OCI-LY3 (cell line): ENCODE data around the gene MACROD2.

Experiments
- H2AFZ ChIP-seq: fragments of 200-600, 300-600 bp; shearing (Covaris generic); 2 replicates; pipeline ENCODE4 v1.6.0; 2014; ENCODE audit warnings: antibody characterized with exemption, low read depth, low read length
- H3K27ac ChIP-seq: fragments of 200-600, 300-600 bp; sonication (generic); 2 replicates; pipeline ENCODE4 v1.5.1; 2014; ENCODE audit warnings: mild to moderate bottlenecking, low read length, moderate library complexity, mixed read lengths
- H3K27me3 ChIP-seq: fragments of 200-600, 300-600 bp; sonication (generic); 2 replicates; pipeline ENCODE4 v1.6.1; 2014; ENCODE audit warnings: low read depth, low read length, mixed read lengths
- H3K36me3 ChIP-seq: fragments of 200-600, 300-600 bp; sonication (generic); replicated peaks from 2 replicates; pipeline ENCODE3; 2014; ENCODE audit warnings: low read depth, low read length, mixed read lengths
- H3K4me1 ChIP-seq: fragments of 300-600, 200-600 bp; sonication (generic); 2 replicates; pipeline ENCODE4 v1.6.1; 2014; ENCODE audit warnings: low read length, mixed read lengths
- H3K4me2 ChIP-seq: fragments of 200-600, 300-600 bp; sonication (generic); 2 replicates; pipeline ENCODE4 v1.6.1; 2014; ENCODE audit warnings: low read length, mixed read lengths
- H3K4me3 ChIP-seq: fragments of 300-600, 200-600 bp; sonication (generic); 2 replicates; pipeline ENCODE4 v1.5.1; 2014; ENCODE audit warnings: antibody characterized with exemption, mild to moderate bottlenecking, low read length, moderate library complexity
- H3K79me2 ChIP-seq: fragments of 300-600, 200-600 bp; shearing (Covaris generic); 2 replicates; pipeline ENCODE4 v1.6.1; 2014; ENCODE audit warnings: mild to moderate bottlenecking, low read length, mixed read lengths
- H3K9ac ChIP-seq: fragments of 300-600, 200-600 bp; shearing (Covaris generic); 2 replicates; pipeline ENCODE4 v1.6.0; 2014; ENCODE audit warnings: mild to moderate bottlenecking, low read length, moderate library complexity
- H3K9me3 ChIP-seq: fragments of 200-600, 300-600 bp; shearing (Covaris generic); 2 replicates; pipeline ENCODE4 v1.6.1; 2014; ENCODE audit warnings: low read length, mixed read lengths; ENCODE audit not compliant: insufficient read depth
- H4K20me1 ChIP-seq: fragments of 200-600, 300-600 bp; sonication (generic); 2 replicates; pipeline ENCODE4 v1.6.1; 2016; ENCODE audit warnings: low read length, mixed read lengths; ENCODE audit not compliant: insufficient read depth
- EZH2phosphoT487 ChIP-seq: fragments of 200-600 bp; shearing (Covaris generic); IDR thresholded peaks from 2 replicates; pipeline ENCODE4 v1.6.1; 2018; ENCODE audit warnings: antibody characterized with exemption, mixed run types, low read depth
- TF ChIP-seq, protein P1 (sequence below): fragments of 200-600, 300-600 bp; sonication (generic); IDR thresholded peaks from 2 replicates; pipeline ENCODE4 v1.5.1; 2014; ENCODE audit warnings: antibody characterized with exemption, low read length, low read depth

Gene MACROD2

GRCh38 chr20:14142171-14142570 lies 146.9 kb downstream of the MACROD2 start:
- peaks cover 13% of the 10 kb centered on the region for H3K4me1 ChIP-seq
- TF ChIP-seq, protein P1, sequence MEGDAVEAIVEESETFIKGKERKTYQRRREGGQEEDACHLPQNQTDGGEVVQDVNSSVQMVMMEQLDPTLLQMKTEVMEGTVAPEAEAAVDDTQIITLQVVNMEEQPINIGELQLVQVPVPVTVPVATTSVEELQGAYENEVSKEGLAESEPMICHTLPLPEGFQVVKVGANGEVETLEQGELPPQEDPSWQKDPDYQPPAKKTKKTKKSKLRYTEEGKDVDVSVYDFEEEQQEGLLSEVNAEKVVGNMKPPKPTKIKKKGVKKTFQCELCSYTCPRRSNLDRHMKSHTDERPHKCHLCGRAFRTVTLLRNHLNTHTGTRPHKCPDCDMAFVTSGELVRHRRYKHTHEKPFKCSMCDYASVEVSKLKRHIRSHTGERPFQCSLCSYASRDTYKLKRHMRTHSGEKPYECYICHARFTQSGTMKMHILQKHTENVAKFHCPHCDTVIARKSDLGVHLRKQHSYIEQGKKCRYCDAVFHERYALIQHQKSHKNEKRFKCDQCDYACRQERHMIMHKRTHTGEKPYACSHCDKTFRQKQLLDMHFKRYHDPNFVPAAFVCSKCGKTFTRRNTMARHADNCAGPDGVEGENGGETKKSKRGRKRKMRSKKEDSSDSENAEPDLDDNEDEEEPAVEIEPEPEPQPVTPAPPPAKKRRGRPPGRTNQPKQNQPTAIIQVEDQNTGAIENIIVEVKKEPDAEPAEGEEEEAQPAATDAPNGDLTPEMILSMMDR = peak; percentile 81
- TF ChIP-seq EZH2phosphoT487 = no peak

GRCh38 chr20:14142964-14143627 lies 147.8 kb downstream of the MACROD2 start:
- H3K27ac ChIP-seq = no peak overlapping the region
- H3K4me1 ChIP-seq = peaks cover 13% of the 10 kb centered on the region
- no peak for TF ChIP-seq EZH2phosphoT487
- TF ChIP-seq, protein P1 = no peak
- no peak overlapping the region for H3K9ac ChIP-seq
- H3K36me3 ChIP-seq = no peaks in the 10 kb centered on the region
- no peak overlapping the region for H3K4me3 ChIP-seq
- no peaks in the 10 kb centered on the region for H4K20me1 ChIP-seq
- H3K27me3 ChIP-seq = peaks cover 6% of the 10 kb centered on the region
- H3K9me3 ChIP-seq = no peaks in the 10 kb centered on the region
- no peak overlapping the region for H3K4me2 ChIP-seq
- no peaks in the 10 kb centered on the region for H3K79me2 ChIP-seq
- H2AFZ ChIP-seq = no peak overlapping the region

More at GRCh38 chr20:14142171-14142570, 146.9 kb downstream of the MACROD2 start:
- Histone ChIP-seq H3K4me2 (peak overlapping the region; percentile 49), H3K27ac (no peak overlapping the region), H3K27me3 (peaks cover 6% of the 10 kb centered on the region), H3K36me3 (no peaks in the 10 kb centered on the region), H3K9me3 (no peaks in the 10 kb centered on the region), H3K4me3 (peak overlapping the region; percentile 21; the same call in 1 of the 2 replicates), H4K20me1 (no peaks in the 10 kb centered on the region), H3K79me2 (no peaks in the 10 kb centered on the region), H3K9ac (no peak overlapping the region), H2AFZ (0 out of 2 replicates have a peak overlapping the region, but pooled peaks have one; percentile 40)

DNA sequence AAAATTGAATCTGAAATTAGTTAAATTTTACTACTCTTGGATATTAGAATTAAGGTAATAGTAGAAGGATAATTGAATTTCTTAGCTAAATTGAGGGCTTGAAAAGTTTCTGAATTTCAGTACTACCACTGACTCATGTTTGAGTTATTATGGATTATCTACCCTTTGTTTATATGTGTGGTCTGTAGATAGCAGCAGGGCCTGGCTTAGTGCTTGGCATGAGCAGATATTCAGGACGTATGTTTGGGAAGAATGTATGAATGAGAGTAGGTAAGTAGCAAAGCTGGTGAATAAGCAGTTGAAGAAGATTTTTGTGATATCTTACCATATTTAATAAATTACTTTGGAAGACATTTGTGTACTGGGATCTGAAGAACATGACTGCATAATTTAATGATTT lies 152.7 kb downstream of the MACROD2 start:
- H4K20me1 ChIP-seq = no peaks in the 10 kb centered on the region
- H3K79me2 ChIP-seq = no peaks in the 10 kb centered on the region
- H3K4me1 ChIP-seq = no peaks in the 10 kb centered on the region
- TF ChIP-seq EZH2phosphoT487 = no peak
- TF ChIP-seq, protein P1 = no peak
- peaks cover 6% of the 10 kb centered on the region for H3K27me3 ChIP-seq
- H3K9me3 ChIP-seq = no peaks in the 10 kb centered on the region
- H2AFZ ChIP-seq = no peak overlapping the region
- no peaks in the 10 kb centered on the region for H3K36me3 ChIP-seq
- no peak overlapping the region for H3K4me2 ChIP-seq
- no peak overlapping the region for H3K27ac ChIP-seq
- H3K9ac ChIP-seq = no peak overlapping the region
- no peak overlapping the region for H3K4me3 ChIP-seq

DNA sequence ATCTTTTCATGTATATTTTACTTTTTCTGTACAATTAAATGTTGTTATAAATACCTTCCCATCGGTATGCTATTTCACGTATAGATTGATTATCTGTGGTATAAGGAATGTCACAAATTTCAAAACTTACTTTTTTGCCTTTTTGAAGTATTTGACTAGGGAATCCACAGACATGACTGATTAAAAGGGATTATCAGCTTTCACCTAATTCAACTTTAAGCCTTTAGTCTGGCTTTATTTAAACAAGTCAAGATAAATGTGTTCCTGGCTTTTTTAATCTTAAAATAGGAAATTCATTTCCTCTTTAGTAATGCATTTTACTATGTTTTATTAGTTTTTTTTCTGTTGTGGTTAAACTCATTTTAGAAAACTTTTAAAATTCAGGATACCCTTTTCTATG lies 160.0 kb downstream of the MACROD2 start:
- Histone ChIP-seq H3K79me2 (no peaks in the 10 kb centered on the region), H3K4me2 (no peak overlapping the region), H4K20me1 (no peaks in the 10 kb centered on the region), H3K9me3 (0 out of 2 replicates have a peak, but pooled peaks cover 3% of the 10 kb centered on the region), H3K9ac (no peak overlapping the region), H3K27ac (no peak overlapping the region), H2AFZ (no peak overlapping the region), H3K4me3 (no peak overlapping the region), H3K4me1 (peaks cover 5% of the 10 kb centered on the region; the same call in 1 of the 2 replicates), H3K27me3 (no peaks in the 10 kb centered on the region), H3K36me3 (no peaks in the 10 kb centered on the region)
- no peak for TF ChIP-seq EZH2phosphoT487
- TF ChIP-seq, protein P1 = no peak
